HuH-7 (cell line): ENCODE measurements around the gene UBE3B.
A peak's percentile ranks its signal among the peaks of the same experiment; 100 is the strongest.

Source experiments
- DNase-seq: peaks from one replicate; pipeline ENCODE4 v3.0.0; 2011; ENCODE audit warnings: low spot score

UBE3B gene

DNA sequence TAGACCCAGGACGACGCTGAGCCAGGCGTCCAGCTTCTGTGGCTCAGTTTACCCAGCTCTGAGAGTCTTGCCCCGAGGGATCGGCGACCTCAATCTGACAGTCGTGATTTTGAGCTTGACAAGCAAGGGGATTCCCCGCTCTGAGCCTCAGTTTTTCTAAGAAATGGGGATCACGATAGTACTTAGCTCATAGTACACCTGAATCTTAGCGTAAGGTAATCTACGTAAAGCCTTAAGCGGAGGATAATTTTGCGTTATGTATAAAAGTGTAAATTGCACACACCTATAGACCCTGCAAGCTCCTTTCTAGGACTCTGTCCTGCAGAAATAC is 96.4 kb downstream of the UBE3B start:
- no peak for DNase-seq

DNA sequence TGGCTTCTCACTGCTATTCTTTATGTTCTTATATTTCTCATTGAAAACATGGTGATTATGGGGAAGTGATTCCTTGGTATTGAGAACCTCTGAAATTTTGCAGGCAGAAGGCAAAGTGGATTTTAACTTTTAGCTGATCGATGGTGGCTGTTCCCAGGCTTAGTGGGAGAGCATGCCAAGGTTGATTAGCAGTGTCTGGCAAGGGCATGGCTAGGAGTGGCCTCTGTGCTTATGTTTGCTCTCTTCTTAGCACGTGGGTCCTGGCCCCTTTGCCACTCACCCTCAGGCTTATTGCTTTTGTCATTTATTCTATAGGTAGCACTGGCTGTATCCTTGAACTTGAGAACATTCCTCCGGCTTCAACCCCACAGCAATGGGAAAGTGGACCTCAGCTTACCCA is 98.2 kb downstream of the UBE3B start:
- no peak for DNase-seq

- no peak for DNase-seq
These were observed 99.9 kb downstream of the UBE3B start for GRCh38 chr12:109577311-109577710.

GRCh38 chr12:109578330-109578927 is 101.0 kb downstream of the UBE3B start:
- no peak for DNase-seq

DNA sequence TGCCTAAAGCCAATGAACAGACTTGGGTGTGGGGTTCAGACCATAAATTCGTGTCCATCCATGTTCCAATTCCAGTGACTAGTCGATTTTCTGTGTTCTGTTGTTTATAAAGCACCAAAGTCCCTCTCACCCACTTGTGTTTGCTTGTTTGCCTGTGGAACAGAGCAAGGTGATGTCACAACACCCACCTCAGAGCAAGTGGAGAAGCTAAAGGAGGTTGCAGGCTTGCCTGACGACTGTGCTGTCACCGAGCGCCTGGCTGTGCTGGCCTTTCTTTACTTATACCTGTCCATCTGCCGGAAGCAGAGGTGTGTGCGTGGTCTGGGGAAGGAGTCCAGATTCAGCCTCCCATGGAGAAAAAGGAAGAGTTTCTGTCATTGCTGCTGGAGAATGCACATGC is 102.2 kb downstream of the UBE3B start:
- DNase-seq = no peak

DNA sequence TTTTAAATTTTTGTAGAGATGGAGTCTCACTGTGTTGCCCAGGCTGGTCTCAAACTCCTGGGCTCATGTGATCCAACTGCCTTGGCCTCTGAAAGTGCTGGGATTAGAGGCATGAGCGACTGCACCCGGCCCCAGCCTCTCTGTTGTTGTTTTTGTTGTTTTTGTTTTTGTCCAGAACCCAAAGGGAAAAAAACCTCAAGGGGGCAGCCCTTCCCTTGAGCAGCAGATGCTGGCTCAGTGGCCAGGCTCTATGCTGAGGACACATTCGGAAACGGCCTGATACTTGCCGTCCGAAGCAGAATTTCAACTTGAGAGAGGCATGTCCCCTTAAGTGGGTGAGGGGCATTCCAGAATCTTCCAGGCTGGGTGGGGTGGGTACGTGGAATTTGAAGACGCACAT is 102.8 kb downstream of the UBE3B start:
- no peak for DNase-seq

DNA sequence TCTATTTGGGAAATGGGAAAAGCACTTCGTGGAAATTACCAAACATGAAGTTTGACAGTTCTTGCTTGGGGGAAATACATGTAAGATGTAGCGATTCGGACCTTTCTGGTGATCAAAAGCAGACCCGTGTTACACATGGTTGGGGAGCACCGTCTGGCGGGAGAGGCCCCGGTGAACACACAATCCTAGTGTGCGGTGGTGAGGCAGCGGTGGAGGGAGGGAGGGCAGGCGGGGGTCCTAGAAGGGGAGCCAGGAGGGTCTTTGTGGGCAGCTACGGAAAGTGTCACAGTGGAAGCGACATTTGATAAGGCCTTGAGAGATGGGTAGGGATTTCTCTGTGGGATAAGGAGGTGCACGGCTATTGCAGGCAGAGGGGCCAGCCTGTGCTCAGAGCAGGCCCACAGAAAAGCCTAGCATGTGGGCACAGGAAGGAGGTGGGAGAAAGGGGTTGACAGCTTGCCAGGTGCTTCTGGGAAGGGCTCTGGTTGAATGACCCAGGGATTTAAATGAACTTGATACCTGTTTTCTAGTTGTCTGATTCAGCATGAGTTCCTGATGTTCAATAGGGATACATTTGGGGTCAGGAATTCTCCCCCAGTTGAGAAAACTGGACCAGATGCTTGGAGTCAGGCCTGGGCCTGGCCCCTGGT is 103.4 kb downstream of the UBE3B start:
- DNase-seq = no peak

DNA sequence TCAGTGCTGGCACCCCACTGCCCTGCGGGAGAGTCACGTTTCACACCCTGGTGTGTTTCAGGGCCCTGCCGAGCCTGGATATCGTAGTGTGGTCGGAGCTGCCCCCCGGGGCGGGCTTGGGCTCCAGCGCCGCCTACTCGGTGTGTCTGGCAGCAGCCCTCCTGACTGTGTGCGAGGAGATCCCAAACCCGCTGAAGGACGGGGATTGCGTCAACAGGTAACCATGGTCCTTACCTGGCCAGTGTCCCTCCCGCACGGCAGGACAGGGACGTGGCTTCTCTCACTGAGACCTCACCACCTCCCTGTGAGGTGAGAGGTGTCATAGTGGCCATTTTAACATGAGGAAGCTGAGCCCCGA is 103.9 kb downstream of the UBE3B start:
- DNase-seq = no peak

DNA sequence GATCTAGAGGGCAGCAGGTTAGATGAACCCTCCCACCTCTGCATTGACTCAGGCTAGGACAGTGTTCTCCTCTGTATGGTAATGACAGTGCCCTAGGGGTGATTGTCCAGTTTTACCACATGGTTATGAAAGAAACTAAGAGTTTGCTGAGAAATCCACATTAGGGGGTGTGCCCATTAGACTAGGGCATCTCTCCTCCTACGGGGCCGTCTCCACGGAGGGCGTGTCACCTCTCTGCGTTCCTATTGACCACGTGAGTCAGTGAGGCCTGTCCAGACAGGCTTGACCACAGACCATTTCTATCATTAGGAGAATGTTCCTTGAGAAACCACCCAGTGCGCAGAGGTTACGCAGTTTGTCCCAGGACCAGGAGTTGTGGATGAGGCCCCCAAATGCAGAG is 104.4 kb downstream of the UBE3B start:
- no peak for DNase-seq

DNA sequence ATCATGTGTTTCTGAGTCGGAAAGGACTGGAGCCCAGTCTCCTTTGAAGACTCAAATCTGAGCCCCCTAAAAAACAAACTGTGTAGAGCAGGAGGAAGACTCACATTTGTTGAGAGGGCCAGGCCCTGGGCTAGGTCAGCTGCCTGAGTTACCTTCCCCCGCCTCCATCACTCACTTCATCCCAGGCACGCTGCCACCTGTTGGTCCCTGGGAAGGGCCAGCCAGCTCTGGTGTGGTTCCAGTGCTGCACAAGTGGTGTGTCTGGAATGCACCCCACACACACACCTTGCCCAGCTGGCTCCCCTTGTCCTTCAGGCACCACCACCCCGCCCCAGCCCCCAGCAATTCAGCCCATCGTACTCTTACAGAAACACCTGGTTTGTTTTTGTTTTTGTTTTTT is 105.2 kb downstream of the UBE3B start:
- DNase-seq = peak; percentile 59

DNA sequence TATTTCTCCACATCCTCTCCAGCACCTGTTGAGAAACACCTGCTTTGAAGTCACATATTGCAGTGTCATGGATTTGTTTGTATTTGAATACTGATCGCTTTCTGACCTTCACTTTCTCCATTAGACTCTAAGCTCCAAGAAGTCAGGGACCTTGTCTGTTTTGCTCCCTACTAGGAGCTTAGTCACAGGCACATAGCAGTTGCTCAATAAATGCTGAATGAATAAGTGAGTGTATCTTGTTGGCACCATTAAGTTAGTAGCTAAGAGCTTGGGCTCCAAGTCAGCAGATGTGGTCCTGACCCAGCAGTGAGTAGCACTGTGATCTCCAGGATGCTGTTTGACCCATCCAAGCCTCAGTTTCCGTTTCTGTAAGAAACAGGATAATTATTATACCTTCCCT is 106.3 kb downstream of the UBE3B start:
- DNase-seq = no peak
